ENCODE results near the gene TSHZ3. TPM values are rescaled to one million over a fixed set of nuclear protein-coding genes. Genes with fewer than 3 reads are reported as not detected.

Gene TSHZ3
- total RNA-seq, 4 donors from 2014 or later, result 2.1 to 3.2 (median 2.7) TPM

DNA sequence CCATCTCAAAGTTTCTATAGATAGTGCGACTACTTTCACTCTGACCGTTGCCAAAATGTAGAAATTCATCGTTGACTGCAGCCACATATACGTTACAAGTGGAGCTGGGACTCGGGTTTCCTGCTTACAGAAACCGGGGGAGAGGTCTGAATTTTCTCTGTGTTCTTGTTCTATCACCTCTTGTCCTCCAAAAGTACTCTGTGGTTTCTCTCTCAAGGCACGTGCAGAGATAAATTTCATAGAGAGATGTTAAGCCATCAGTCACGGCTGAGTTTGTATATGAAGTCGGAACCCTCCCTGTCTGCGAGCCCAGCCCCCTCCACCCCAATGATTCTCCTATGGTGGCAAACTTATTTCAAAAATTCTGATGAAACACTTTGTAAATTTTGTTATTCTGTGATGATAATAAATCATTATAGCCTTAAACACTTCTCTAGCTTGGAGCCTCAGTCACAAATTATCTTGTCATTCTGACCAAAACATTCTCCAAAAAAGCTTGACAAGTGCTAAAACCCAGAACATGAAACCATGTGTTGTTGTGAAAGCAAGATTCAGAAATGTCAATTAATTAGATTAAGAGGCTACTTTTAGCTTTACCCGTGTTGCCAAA lies 87.5 kb downstream of the TSHZ3 start:
- no peak overlapping the region for H3K27ac ChIP-seq
- DNase-seq (ENCODE audit: low spot score in 2 of 2), result no peak

GRCh38 chr19:31261019-31261602 lies 88.1 kb downstream of the TSHZ3 start:
- H3K4me1 ChIP-seq, result peaks cover 25% of the 10 kb centered on the region
- no peaks in the 10 kb centered on the region for H3K27me3 ChIP-seq
- no peaks in the 10 kb centered on the region for H3K9me3 ChIP-seq
- H3K36me3 ChIP-seq, result no peaks in the 10 kb centered on the region
- peak overlapping the region; percentile 29 for H3K27ac ChIP-seq
- 46% methylated on average over 3 of the region's 3 CpGs for WGBS
- H3K4me3 ChIP-seq, result no peak overlapping the region
- TF ChIP-seq EP300 (IDR thresholded peaks at IDR 0.05), result no peak
- TF ChIP-seq, protein P1, sequence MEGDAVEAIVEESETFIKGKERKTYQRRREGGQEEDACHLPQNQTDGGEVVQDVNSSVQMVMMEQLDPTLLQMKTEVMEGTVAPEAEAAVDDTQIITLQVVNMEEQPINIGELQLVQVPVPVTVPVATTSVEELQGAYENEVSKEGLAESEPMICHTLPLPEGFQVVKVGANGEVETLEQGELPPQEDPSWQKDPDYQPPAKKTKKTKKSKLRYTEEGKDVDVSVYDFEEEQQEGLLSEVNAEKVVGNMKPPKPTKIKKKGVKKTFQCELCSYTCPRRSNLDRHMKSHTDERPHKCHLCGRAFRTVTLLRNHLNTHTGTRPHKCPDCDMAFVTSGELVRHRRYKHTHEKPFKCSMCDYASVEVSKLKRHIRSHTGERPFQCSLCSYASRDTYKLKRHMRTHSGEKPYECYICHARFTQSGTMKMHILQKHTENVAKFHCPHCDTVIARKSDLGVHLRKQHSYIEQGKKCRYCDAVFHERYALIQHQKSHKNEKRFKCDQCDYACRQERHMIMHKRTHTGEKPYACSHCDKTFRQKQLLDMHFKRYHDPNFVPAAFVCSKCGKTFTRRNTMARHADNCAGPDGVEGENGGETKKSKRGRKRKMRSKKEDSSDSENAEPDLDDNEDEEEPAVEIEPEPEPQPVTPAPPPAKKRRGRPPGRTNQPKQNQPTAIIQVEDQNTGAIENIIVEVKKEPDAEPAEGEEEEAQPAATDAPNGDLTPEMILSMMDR (IDR thresholded peaks at IDR 0.05), result no peak
- no peak for TF ChIP-seq POLR2A (IDR thresholded peaks at IDR 0.05)
- no peak for TF ChIP-seq POLR2AphosphoS5 (IDR thresholded peaks at IDR 0.05)
- DNase-seq (ENCODE audit: low spot score in 2 of 2), result no peak

More for the DNA sequence above, 87.5 kb downstream of the TSHZ3 start:
- Histone ChIP-seq H3K4me3 (no peak overlapping the region), H3K27me3 (no peaks in the 10 kb centered on the region), H3K36me3 (no peaks in the 10 kb centered on the region), H3K9me3 (no peaks in the 10 kb centered on the region), H3K4me1 (peaks cover 25% of the 10 kb centered on the region)
- WGBS, result 22% methylated on average over 11 of the region's 11 CpGs
- TF ChIP-seq POLR2AphosphoS5 (IDR thresholded peaks at IDR 0.05) (no peak), EP300 (IDR thresholded peaks at IDR 0.05) (no peak), POLR2A (IDR thresholded peaks at IDR 0.05) (no peak)
- TF ChIP-seq, protein P1 (IDR thresholded peaks at IDR 0.05), result no peak

- TF ChIP-seq EP300 (IDR thresholded peaks at IDR 0.05) (no peak), POLR2A (IDR thresholded peaks at IDR 0.05) (no peak), POLR2AphosphoS5 (IDR thresholded peaks at IDR 0.05) (no peak)
- TF ChIP-seq, protein P1 (IDR thresholded peaks at IDR 0.05), result no peak
- Histone ChIP-seq H3K4me1 (peaks cover 25% of the 10 kb centered on the region), H3K4me3 (no peak overlapping the region), H3K9me3 (no peaks in the 10 kb centered on the region), H3K27me3 (no peaks in the 10 kb centered on the region), H3K27ac (peak overlapping the region; percentile 29), H3K36me3 (no peaks in the 10 kb centered on the region)
- DNase-seq (ENCODE audit: low spot score in 2 of 2), result no peak
- WGBS, result 91% methylated on average over 7 of the region's 7 CpGs
Observed at GRCh38 chr19:31260171-31260933, 88.9 kb downstream of the TSHZ3 start.

- no peak for DNase-seq (ENCODE audit: low spot score in 2 of 2)
Observed at GRCh38 chr19:31258211-31259052, 90.8 kb downstream of the TSHZ3 start.

More at GRCh38 chr19:31258211-31259052, 90.8 kb downstream of the TSHZ3 start:
- no peak overlapping the region for H3K4me3 ChIP-seq
- H3K9me3 ChIP-seq, result no peaks in the 10 kb centered on the region
- no peak overlapping the region for H3K27ac ChIP-seq
- no peaks in the 10 kb centered on the region for H3K36me3 ChIP-seq
- TF ChIP-seq, protein P1 (IDR thresholded peaks at IDR 0.05), result no peak
- TF ChIP-seq EP300 (IDR thresholded peaks at IDR 0.05) (no peak), POLR2AphosphoS5 (IDR thresholded peaks at IDR 0.05) (no peak), POLR2A (IDR thresholded peaks at IDR 0.05) (no peak)
- 88% methylated on average over 14 of the region's 15 CpGs for WGBS
- H3K27me3 ChIP-seq, result no peaks in the 10 kb centered on the region
- H3K4me1 ChIP-seq, result peaks cover 30% of the 10 kb centered on the region

Measured in suprapubic skin (tissue), 4 donors.